Amygdala (tissue), 56 donors: ENCODE data around the gene RALGDS.
A peak's percentile ranks its signal among the peaks of the same experiment; 100 is the strongest.

Experiments
- DNase-seq, 56 donors: peaks; one replicate each; lab custom pipeline; 2025; lab: John Stamatoyannopoulos, UW

RALGDS gene

DNA sequence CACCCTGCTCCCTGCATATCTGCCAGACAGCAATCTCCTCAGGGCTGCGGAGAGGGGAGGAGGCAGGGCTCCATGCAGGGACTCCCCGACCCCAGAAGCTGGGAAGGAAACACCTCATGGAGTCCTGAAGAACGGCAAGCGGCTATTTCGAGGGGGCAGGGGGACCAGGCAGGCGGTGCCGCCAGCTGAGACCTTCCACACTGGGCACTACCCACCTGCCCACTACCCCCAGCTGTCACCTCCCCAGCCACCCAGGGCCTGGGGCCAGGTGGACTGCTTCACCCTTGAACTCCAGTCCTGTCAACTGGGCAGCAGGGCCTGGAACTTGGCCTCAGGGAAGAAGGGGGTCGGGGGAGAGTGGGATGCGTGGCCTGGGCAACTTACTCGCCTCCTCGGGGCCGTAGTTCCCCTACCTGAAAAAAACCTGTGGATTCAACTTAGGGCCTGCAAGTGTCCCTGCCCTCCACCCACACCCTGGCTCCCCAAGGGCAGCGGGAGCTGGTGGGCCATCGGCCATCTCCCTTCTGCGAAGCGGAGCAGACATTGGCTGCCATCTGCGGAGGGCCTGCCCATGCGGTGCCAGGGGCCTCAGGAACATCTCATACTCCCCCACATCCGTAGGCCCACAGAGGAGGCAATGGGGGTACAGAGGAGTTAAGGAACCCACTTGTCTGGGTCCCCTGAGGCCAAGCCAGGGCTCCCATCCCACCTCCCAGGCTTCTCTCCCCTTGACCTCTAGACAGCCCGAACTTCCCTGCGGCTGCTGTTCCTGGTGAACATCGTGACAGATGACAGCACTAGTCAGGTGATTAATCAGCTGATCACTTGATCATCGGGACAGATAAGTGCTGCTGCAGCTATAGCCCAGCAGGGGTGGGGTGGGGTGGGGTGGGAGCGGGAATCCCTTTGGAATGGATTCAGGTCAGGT is 18.5 kb upstream of the RALGDS start:
- DNase-seq = peak in 10 of 56 donors; percentile 31 to 66 (median 41)

DNA sequence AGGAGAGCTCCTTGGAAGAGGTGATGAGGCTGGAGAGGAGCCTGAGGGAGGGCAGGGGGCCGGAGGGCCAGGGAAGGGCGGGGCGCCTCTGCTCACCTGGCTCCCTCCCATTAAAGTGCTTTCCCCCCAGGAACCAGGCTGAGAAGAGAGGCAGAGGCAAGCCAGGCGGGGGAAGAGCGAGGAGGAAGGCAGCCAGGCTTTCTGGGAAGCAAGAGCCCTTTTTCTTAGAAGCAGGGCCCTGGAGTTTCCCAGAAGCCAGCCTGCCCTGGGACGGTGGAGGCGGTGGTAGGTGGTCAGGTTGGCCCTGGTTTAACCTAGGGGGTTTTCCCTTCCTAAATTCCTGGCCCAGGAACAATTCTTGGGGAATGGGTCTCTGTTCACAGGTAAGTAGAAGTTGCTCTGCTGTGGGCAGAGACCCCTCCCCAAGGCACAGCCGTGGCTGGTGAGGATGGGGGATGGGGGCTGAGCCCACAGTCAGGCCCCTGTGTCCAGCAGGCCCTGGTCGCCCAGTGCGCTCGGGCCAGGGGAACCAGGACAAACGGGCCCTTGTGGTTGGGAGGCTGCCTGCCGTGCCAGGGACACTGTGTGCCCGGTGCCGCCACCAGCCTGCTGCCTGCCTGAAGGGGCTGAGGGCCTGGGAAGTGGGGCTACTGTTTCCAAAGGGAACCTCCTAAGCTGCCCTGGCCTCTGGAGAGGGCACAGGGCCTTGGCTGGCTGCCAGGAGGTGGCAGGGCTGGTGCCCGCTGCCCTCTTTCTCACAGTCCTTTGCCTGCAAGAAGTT is 16.6 kb upstream of the RALGDS start:
- peak; percentile 43 to 95 (median 85) for DNase-seq

DNA sequence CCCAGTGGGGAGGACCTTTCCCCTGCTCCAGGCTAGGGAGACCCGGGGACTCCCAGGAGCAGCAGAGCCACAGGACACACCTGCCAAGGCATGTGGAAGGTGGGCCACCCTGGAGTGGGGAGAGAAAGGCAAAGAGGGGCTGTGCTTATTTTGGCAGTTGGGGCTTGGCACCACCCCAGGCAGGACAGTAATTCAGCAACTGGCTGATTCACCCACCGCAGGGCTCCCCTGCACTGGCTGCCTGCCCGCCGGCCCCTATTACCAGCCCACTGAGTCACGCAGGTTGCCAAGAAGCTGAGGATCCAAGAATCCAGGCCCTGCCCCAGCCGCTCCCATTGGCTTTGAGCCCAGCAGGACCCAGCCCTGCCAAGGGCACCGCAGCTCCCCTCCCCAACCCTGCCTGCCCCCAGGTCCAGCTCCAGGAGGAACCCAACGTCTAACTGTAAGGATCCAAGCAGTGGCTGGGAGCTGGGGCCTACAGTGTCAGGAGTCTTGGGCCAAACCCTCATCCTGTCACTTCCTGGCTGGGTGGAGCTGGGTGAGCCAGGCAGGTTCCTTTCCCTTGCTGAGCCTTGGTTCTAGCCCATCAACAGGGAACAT is 14.2 kb upstream of the RALGDS start:
- peak in 25 of 56 donors; percentile 24 to 92 (median 45) for DNase-seq

DNA sequence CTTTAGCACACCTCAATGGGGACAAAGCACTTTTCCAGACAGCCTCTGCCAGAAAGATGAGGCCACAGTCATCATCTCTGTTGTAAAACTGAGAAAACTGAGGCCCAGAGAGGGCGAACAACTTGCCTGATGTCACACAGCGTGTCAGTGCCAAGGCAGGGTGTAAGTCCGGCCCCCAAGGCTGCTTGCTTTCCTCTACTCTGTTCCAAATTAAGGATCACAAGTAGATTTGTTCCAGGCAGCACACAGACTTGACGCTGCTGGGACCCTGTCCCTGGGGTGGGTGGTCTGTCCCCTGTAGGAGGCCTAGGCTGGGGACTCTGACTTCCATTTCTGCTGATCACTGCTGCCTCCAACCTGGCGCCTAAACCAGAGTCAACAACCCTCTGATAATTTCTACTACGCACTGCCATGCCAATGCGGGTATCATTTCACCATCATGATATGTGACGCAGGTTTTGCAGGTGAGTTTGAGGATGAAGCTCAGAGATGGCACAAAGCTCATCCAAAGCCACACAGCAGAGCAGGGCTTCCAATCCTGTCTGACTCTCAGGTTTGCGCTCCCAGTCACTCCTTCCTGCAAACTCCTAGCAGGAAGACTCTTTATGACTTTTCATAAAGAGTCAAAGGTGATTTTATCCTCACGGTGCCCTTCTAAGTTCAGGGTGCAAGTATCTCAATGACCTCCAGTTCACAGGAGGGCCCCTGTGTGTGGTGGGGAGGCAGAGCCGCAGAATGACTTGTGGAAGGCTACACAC is 13.5 kb upstream of the RALGDS start:
- no peak for DNase-seq

DNA sequence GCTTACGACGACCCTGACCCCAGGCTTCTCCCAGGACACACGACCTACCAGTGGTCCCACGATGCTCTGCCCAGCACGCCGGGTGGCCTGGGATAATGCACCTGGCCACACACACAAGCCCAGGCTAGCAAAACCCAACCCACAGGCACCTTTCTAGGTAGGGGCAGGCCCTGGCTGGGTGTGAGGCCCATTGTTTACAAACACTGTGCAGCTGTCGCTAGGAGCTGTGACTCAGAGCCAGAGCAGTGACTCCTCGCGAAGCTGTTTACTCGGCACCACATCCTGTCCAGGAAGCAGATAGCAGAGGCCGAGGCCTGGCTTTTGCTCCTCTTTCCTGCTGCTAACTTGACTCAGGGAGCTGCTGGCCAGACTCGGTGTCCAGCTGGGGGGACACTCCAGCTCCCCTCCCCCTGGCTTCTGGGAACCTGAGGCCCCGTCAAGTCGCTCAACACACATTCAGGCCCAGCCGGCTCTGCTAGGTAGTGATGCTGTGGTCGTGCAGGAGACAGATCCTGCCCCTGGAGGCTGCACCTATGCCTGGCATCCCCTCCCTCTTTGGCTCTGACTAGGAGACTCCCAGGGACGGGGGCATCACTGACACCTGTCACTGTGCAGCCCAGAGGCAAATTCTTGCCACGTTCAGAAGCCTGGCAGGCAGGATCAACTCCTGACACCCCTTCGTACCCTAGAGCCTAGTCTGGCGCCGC is 12.8 kb upstream of the RALGDS start:
- DNase-seq = peak in 50 of 56 donors; percentile 41 to 87 (median 72)

DNA sequence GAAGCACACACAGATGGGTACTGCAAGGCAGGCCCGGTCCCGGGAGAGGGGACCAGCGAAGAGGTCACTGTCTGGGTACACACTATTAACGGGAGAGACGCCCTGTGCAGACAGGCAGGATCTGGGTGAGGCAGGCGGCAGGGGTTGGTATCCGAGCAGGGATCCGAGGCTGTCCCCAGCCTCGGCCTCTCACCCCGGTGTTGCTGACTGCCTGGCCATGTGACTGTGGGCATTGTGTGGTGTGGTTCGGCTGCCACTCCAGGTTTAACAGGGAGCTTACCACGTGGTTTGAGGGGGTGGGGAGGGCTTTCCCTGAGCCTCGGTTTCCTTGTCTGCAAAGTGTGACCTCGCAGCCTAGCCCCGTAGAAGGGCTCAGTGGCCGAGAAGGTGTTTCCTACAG is 11.1 kb upstream of the RALGDS start:
- peak in 16 of 56 donors; percentile 19 to 60 (median 42) for DNase-seq

DNA sequence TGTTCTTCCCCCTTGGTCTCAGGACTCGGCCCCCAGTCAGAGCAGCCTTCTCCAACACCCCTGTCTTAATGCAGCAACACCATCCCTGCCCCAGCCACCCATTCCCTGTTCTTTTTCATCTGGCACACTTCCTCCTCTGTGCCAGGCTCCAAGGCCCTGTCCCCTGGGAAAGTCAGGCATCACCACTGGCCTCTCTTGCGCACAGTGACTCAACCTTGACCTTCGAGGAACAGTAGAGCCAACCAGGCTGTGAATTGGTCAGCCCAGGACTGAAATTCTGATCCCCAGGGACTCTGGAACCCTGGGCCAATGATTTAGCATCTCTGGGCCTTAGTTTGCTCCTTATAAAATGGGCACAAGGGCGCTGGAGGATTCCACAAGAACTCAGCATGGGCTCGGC is 10.5 kb upstream of the RALGDS start:
- no peak for DNase-seq

DNA sequence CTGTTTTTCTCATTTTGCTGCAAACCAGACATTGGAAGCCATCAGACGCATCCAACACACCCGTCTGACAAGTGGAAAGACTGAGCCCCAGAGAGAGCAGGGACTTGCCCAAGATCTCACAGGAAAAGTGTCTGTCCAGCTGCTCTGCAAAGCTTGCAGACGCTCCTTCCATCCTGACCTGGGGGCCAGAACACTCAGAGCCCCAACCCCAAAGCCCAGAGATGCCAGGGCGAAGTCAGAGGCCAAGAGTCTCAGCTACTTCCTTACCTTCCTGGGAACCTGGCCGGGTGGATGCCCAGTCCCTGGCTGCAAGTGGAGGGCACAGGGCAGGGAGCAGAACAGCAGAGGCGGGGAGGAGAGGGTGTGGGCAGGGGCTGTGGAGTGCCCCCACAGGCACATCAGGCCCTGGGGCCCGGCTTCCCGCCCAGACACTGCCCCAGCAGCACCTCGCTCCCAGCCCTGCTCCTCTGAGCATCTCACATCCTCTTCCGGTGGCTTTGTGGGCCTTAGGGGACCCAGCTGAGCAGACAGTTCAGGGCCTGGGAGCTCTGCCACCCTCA is 9.7 kb upstream of the RALGDS start:
- DNase-seq = no peak

DNA sequence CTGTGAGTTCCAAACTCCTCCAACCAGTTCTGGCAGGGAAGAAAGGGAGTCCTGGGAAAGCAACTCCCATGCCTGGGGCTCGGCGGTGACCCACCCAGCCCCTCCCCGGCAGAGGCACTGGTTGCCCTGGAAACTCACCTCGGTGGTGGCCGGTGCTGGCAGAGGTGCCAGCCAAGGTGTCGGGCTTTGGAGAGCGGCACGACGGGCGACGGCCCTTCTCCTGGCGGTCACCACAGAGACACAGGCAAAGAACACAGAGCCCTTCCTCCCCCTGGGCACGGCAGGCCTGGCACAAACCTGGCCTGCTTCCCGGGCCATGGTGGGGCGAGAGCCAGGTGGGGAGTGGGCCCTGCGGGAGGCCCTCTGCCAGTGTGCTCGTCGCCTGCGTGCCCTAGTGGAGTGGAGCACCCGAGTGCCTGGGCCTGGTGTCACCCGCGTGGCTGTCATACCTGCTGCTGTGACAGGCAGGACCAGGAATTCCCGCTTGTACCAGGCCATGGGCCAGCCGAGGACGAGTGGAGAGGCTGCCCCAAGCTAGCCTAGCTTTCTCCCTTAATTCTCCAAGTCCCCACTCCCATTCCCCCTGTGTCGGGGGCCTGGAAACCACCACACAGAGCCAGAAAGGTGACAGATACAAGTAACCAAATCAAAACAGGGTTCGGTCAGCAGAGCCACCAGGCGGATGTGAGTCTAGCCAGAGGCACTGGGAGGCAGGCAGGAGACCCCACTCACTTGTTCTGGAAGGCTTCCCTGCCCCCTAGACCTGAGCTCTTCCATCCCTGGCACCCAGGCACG is 8.2 kb upstream of the RALGDS start:
- DNase-seq = peak in 25 of 56 donors; percentile 25 to 66 (median 41)

DNA sequence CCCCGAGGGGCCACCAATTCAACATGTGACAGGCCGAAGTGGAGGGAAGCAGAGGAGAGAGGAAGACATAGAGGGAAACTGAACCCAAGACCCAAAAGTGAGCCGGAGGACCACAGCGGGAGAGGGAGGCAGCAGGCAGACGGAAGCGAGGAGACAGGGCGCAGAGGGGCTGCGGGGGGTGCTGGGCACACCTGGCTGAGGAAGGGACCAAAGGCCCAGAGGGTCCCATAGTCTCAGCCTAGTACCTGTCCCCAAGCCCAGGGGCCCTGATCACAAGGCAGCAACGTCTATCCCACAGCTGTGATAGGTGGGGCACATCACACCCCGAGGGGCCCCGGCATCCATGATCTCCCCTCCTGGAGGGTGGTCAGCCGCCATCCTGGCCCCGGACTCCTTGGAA is 7.1 kb upstream of the RALGDS start:
- DNase-seq = no peak

DNA sequence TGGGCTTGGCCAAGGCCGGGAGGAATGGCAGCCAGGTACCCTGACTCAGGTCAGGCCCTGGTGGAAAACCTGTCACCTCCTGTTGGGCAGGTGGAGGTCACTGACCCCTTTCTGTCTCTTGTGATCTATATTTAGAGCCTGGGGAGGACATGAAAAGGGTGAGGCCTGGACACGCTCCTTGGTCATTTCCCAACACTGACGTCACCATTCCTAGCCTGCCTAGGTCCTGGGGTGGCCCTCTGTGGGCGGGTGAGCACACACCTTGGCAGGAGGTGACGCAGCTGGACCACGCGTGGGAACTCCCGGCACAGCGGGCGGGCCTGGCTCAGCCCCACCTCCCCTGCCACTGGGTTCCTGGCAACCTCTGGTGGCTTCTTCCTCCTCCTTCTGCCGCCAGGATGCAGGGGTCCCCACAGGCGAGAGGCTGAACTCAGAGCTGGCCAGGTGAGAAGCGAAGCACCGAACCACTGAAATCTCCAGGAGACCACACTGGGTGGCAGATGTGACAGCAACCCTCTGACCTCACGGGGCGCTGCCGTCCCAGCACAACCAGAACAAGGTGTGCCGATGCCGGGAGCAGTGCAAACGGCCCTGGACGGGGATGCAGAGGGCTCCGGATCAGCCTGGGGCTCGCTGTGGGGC is 6.4 kb upstream of the RALGDS start:
- peak in 1 of 56 donors; percentile 27 for DNase-seq

DNA sequence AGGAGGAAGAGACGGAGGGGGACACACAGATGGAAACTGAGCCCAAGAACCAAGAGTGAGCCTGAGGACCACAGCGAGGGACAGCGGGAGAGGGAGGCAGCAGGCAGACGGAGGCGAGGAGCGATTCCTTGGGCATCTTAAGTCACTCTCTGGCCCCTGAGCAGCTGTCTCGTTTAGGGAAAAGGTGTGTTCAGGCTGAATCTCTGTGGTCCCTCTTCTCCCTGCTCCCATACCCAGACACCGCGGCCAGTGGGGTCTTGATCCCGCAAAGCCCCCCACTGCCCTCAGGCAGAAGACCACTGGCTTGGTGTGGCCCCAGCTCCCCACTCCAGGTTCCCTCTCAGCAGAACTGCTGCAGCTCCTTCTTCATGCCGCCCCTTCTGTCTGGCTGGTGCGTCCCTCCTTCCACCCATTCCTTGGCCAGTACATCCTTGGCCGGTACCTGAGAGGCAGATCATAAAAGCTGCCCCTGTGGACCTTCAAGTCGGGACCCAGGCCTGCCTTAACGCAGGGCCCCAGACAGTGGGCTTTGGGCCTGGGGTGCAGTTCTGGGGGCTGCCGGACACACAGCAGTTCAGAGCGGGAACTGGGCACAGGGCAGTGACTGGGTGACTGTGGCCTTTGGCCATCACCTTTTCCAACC is 5.8 kb upstream of the RALGDS start:
- no peak for DNase-seq

DNA sequence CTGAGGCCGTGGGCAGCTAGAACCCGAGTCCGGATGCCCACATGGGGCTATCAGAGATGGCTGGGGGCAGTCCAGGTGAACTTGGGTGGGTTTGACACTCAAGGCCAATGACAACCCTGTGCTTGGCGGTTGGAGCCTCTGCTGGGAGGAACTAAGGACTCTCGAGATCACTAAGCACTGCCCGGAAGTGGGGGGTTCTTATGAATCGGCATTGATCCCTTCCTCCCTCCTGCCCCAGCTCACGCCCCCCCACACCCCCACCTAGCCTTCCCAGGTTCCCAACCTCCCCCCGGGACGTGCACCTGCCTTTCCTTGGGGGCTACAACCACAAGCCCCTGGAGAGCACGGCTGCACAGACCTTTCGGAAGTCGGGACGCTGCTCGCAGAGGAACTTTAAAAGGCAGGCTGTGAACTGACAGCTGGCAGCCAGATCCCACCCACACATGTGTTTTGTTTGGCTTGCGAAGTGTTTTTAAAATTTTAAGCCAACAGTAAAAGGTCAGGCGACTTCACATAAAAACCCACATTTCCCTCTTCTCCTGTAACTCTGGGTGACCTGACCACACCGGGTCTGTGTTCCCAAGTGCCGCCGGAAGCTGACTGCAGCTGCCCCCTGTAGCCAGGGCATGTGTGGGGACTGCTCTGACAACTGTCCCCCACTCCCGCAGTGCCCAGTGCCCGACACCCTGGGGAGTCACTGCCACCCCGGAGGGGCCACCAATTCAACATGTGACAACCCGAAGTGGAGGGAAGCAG is 5.1 kb upstream of the RALGDS start:
- DNase-seq = peak in 5 of 56 donors; percentile 28 to 59 (median 53)

DNA sequence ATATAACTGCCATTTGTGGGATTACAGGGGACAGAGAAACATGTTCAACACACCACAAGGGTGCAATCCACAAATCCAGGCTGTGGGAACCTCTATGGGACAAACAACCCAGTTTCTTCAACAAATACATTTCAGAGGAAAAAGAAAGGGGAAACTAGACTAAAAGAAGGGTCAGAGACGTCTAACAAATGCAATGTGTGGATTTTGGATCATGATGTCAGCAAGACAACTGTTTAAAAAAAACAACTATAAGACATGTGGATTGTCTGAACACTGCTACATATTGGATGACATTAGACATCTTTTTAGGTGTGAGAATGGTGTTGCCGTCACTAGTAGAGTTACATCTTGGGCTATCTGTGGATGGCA is 3.9 kb upstream of the RALGDS start:
- no peak for DNase-seq

DNA sequence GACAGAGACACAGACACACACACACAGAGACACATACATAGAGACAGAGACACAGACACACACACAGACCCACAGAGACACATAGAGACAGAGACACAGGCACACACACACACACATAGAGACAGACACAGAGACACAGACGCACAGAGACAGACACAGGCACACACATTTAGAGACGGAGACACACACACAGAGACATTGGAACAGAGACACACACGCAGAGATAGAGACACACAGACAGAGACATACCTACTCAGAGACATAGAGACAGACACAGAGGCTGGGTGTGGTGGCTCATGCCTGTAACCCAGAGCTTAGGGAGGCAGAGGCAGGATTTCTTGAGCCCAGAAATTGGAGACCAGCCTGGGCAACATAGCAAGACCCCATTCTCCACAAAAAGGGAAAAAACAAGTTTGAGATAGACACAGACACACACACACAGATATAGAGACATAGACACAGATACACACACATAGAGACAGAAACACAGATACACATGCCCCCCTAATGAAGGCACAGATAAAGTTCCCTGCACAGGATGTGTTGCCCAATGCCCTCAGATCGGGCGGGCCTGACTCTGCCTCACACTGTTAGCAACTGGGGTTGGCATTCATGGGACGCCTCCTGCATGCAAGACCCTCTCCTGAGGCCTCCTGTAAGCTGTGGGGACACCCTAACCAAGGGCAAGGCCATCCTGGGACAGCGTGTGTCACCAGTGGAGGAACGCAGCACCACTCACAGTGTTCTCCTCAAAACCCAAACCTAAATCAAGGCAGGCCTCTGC is 3.3 kb upstream of the RALGDS start:
- DNase-seq = no peak
